Neural progenitor cell (in vitro differentiated cells): ENCODE results near the gene PCDHGA4.
A peak's percentile ranks its signal among the peaks of the same experiment; 100 is the strongest.

Experiments
- EZH2 ChIP-seq: fragments of 200-600 bp; sonication (generic); IDR thresholded peaks from 2 replicates; pipeline ENCODE4 v1.6.1; 2017; ENCODE audit warnings: antibody characterized with exemption, mild to moderate bottlenecking, moderate library complexity
- EZH2phosphoT487 ChIP-seq: fragments of 200-600 bp; sonication (generic); IDR thresholded peaks from 2 replicates; pipeline ENCODE4 v1.6.1; 2017; ENCODE audit warnings: antibody characterized with exemption
- TF ChIP-seq, protein P1 (sequence below): fragments of 200-600 bp; sonication (generic); IDR thresholded peaks from 2 replicates; pipeline ENCODE4 v1.5.1; 2017; ENCODE audit warnings: antibody characterized with exemption, mild to moderate bottlenecking

DNA sequence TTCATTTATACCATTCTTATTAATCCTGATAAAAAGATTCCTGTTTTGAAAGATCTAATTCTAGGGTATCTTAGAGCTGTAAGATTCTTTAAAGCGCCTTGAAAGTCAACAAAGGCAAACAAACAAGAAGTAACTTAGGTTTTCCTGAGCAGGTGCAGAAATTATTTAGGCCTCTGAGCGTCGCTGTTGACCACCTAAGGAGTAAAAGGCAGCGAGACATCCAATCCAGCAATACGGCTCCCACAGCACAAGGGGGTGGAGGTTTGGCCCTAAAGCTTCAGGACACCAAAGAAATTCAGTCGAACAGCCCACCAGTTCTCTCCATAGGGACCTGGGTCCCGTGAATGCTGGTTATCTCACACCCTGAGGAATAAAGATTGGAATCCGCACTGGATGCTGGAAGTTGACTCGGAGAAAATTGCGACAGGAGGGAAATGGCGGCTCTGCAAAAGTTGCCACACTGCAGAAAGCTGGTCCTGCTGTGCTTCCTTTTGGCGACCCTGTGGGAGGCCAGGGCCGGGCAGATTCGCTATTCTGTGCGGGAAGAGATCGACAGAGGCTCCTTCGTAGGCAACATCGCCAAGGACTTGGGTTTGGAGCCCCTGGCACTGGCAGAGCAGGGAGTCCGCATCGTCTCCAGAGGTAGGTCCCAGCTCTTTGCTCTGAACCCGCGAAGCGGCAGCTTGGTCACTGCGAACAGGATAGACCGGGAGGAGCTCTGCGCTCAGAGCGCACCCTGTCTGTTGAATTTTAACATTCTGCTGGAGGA, 16.1 kb upstream of the PCDHGA4 start, which contains the start of gene PCDHGA2:
- TF ChIP-seq, protein P1, sequence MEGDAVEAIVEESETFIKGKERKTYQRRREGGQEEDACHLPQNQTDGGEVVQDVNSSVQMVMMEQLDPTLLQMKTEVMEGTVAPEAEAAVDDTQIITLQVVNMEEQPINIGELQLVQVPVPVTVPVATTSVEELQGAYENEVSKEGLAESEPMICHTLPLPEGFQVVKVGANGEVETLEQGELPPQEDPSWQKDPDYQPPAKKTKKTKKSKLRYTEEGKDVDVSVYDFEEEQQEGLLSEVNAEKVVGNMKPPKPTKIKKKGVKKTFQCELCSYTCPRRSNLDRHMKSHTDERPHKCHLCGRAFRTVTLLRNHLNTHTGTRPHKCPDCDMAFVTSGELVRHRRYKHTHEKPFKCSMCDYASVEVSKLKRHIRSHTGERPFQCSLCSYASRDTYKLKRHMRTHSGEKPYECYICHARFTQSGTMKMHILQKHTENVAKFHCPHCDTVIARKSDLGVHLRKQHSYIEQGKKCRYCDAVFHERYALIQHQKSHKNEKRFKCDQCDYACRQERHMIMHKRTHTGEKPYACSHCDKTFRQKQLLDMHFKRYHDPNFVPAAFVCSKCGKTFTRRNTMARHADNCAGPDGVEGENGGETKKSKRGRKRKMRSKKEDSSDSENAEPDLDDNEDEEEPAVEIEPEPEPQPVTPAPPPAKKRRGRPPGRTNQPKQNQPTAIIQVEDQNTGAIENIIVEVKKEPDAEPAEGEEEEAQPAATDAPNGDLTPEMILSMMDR = peak; percentile 53
- TF ChIP-seq EZH2 (no peak), EZH2phosphoT487 (no peak)
